Sigmoid colon (tissue), 4 donors: ENCODE measurements around the gene SNRPD3.

Experiments used
- CTCF ChIP-seq, 4 experiments: fragments of 450-650 bp in 3 of 4; fragments of 200-600 bp in 1 of 4; IDR thresholded peaks; one replicate each; pipeline ENCODE4 v1.5.1; 2016 to 2019; ENCODE audit warnings: antibody characterized with exemption in 4 of 4, mild to moderate bottlenecking in 3 of 4, moderate library complexity in 2 of 4
- POLR2A ChIP-seq, 2 donors: fragments of 450-650 bp; IDR thresholded peaks; one replicate each; pipeline ENCODE4 v1.6.1; 2016; ENCODE audit warnings: antibody characterized with exemption in 2 of 2, mild to moderate bottlenecking in 2 of 2, moderate library complexity in 2 of 2
- POLR2AphosphoS5 ChIP-seq, 4 donors: sonication (generic); formaldehyde crosslinking; IDR thresholded peaks; one replicate each; pipeline ENCODE4 v1.6.1; 2017; ENCODE audit warnings: antibody characterized with exemption in 4 of 4

GRCh38 chr22:24550902-24551435 lies 4.8 kb upstream of the SNRPD3 start:
- no peak for TF ChIP-seq CTCF (IDR thresholded peaks at IDR 0.05)
- TF ChIP-seq POLR2A (IDR thresholded peaks at IDR 0.05), result no peak
- no peak for TF ChIP-seq POLR2AphosphoS5 (IDR thresholded peaks at IDR 0.05)
